HEK293T (cell line): ENCODE data around the gene MYBPH.

Source experiments
- ARNT ChIP-seq: fragments of 450-650 bp; IDR thresholded peaks from 2 replicates; pipeline ENCODE4 v1.6.1; 2017; ENCODE audit warnings: mild to moderate bottlenecking
- BHLHE40 ChIP-seq: fragments of 450-650 bp; IDR thresholded peaks from 2 replicates; pipeline ENCODE4 v1.6.1; 2016; ENCODE audit warnings: mild to moderate bottlenecking, moderate library complexity, borderline replicate concordance
- CTBP1 ChIP-seq: fragments of 450-650 bp; IDR thresholded peaks from 2 replicates; pipeline ENCODE4 v1.6.1; 2016; ENCODE audit warnings: borderline replicate concordance
- ELF4 ChIP-seq: fragments of 450-650 bp; IDR thresholded peaks from 2 replicates; pipeline ENCODE4 v1.6.1; 2017; ENCODE audit warnings: antibody characterized with exemption
- SP1 ChIP-seq: fragments of 450-650 bp; IDR thresholded peaks from 2 replicates; pipeline ENCODE4 v1.6.1; 2017
- TARDBP ChIP-seq: fragments of 450-650 bp; IDR thresholded peaks from 2 replicates; pipeline ENCODE4 v1.6.1; 2016

DNA sequence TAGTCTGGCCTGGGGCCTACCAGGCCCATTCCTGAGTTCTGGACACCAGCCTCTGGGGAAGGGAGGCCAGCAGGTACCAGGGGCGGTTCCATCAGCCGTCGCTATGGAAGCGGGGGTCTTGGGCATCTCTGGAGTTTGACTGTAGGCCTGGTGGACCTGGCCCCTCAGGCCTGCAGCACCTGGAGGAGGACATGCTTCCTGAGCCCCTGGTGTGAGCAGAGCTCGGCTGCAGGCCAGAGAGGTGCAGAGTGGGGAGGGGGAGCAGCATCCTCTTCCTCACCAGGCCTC lies 7.8 kb downstream of the MYBPH start:
- no peak for TF ChIP-seq BHLHE40
- no peak for TF ChIP-seq ARNT
- no peak for TF ChIP-seq ELF4
- no peak for TF ChIP-seq SP1
- no peak for TF ChIP-seq CTBP1
- no peak for TF ChIP-seq TARDBP
